GM21515 (cell line): ENCODE data around the gene PPIL3.
"Not testable (repeated sequence)": the region's sequence is repeated elsewhere in the genome, so short reads cannot be mapped to it uniquely, and the experiment has no call there.

ENCODE experiments used
- ATAC-seq: cut with Tn5 transposase; IDR thresholded peaks from one replicate; pipeline ENCODE4 v1.9.1; 2021; ENCODE audit not compliant: unreplicated experiment

PPIL3 gene

GRCh38 chr2:200888704-200889625 lies at the start of gene PPIL3, which contains the start of gene NIF3L1:
Gene PPIL3, minus strand, starts transcription at chr2:200889077. Its CDS starts 1,462 bp downstream, at chr2:200887615.
Gene NIF3L1, plus strand, starts transcription at chr2:200889371. Its CDS starts 2,573 bp downstream, at chr2:200891944.
- peak; percentile 91 for ATAC-seq

GRCh38 chr2:200930947-200931626 lies 42.2 kb upstream of the PPIL3 start:
- ATAC-seq, result no peak

GRCh38 chr2:200929334-200930249 lies 40.7 kb upstream of the PPIL3 start:
- ATAC-seq, result no peak

- no peak for ATAC-seq
Measured at GRCh38 chr2:200922439-200922838, 33.6 kb upstream of the PPIL3 start.

GRCh38 chr2:200913654-200914053 lies 24.8 kb upstream of the PPIL3 start:
- ATAC-seq, result no peak

- ATAC-seq, result no peak
Measured at GRCh38 chr2:200909958-200910357, 21.1 kb upstream of the PPIL3 start.

GRCh38 chr2:200905618-200906296 lies 16.9 kb upstream of the PPIL3 start:
- ATAC-seq, result no peak

GRCh38 chr2:200901459-200902072 lies 12.7 kb upstream of the PPIL3 start:
- peak; percentile 96 for ATAC-seq

GRCh38 chr2:200899482-200899881 lies 10.6 kb upstream of the PPIL3 start:
- no peak for ATAC-seq

- not testable (repeated sequence) for ATAC-seq
Measured at GRCh38 chr2:200881715-200882249, 7.1 kb downstream of the PPIL3 start.

GRCh38 chr2:200878289-200878880 lies 10.5 kb downstream of the PPIL3 start:
- no peak for ATAC-seq

GRCh38 chr2:200877443-200877842 lies 11.4 kb downstream of the PPIL3 start:
- no peak for ATAC-seq

- no peak for ATAC-seq
Measured at GRCh38 chr2:200873560-200873959, 15.3 kb downstream of the PPIL3 start.

- ATAC-seq, result no peak
Measured at GRCh38 chr2:200871151-200871550, 17.7 kb downstream of the PPIL3 start.

GRCh38 chr2:200869014-200869413 lies 19.9 kb downstream of the PPIL3 start:
- ATAC-seq, result no peak

- ATAC-seq, result peak; percentile 88
Measured at GRCh38 chr2:200864176-200865034, 24.5 kb downstream of the PPIL3 start, which contains the start of gene CLK1. Gene CLK1, minus strand, starts transcription at chr2:200864658. Its CDS starts 2,796 bp downstream, at chr2:200861862.

- ATAC-seq, result peak; percentile 8
Measured at GRCh38 chr2:200863782-200864175, 25.1 kb downstream of the PPIL3 start.

GRCh38 chr2:200862532-200863000 lies 26.3 kb downstream of the PPIL3 start:
- ATAC-seq, result no peak
